HG03520 (cell line): Measurements from ENCODE around the gene HS3ST1.
"Not testable (repeated sequence)": the region's sequence is repeated elsewhere in the genome, so short reads cannot be mapped to it uniquely, and the experiment has no call there.

Experiments
- ATAC-seq: cut with Tn5 transposase; IDR thresholded peaks from one replicate; pipeline ENCODE4 v1.9.1; 2021; ENCODE audit warnings: mild to moderate bottlenecking, moderate library complexity; ENCODE audit not compliant: unreplicated experiment

HS3ST1 gene

DNA sequence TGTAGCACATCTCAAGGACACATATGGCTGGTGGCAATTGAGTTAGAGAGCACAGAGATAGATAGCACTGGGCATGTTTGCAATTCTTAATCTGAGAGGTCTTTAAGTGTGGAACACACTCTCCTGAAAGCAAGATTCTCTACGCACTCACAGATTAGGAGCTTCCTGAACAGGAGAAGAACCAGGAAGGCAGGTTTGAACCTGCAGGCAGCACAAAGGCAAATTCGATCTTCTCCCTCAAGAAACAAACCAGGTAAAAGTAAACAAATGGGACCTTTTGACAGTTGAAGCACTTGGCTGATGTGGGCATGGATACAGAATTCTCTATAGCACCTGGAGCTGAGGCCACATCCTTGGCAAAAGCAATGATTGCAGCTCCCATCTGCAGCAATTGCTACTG lies 24.3 kb downstream of the HS3ST1 start:
- ATAC-seq: no peak

DNA sequence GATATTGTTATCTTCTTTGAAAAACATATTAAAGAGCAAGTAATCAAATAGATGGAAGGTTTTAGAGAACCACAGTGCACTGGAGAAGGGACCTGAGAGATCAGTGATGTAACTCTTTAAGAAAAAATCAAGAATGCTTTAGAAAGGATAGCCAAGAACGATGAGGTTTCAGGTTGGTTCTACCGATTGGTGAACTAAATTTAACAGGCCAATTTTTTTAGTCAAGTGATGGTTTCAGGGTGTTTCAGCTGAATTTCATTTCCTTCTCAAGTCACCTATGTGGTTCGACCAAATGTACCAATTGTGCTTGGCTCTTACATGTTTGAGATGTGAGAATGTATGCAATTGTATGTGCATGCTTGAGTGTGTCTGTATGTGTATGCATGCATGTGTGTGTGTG lies 26.5 kb downstream of the HS3ST1 start:
- no peak for ATAC-seq

DNA sequence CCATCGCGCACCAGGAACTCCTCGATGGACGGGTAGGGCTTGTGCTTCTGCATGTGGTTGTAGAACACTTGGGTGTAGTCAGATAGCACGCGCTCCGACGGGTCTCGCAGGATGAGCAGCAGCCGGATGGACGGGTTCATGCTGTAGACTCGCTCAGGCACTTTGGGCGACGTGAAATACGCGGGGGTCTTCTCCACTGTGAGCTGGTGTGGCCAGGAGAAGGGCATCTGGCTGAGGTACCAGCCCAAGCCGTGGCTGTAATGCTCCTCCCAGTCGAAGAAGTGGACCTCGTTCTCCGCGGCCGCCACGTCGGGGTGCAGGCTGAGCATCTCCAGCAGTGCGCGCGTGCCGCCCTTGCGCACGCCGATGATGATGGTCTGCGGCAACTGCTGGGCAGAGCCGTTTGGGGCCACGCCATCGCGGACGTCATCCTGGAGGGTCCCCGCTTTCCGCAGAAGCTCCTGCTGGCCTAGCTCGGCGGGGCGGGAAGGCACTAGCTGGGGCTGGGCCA lies 29.2 kb downstream of the HS3ST1 start:
- ATAC-seq: no peak

DNA sequence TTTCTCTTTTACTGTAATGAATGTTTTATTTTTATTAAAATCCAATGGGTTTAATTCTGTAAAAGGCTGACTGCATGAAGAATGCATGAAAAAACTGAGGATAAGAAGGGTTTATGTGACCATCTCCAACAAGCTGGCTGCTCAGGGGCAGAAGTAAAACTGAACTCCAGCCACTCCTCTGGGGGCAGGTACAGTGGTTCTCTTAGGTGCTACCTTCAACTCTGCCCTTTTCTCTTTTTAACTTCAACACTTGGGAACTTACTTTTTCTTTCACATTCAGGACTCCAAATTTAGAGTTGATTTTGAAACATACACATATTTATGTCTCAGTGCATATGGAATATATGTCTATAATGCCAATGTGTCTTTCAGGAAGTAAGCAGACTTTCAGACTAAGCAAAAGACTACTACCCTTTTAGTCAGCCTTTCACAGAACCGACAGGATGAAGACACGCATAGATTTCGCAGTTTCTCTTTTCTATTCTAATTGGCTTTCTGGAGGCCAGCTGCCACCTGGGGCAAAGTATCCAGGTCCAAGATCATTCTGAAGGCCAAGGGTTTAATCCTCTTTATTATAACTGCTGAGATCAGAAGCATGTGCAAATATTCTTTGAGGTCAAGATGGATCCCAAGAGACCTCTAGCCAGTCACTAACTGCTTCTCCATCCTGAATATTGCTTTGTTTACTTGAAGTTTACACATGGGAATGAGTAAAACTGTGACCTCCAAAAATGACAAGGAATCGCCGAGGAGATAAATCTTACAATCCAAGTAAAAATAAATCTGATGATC lies 30.7 kb downstream of the HS3ST1 start:
- ATAC-seq: peak; percentile 48

DNA sequence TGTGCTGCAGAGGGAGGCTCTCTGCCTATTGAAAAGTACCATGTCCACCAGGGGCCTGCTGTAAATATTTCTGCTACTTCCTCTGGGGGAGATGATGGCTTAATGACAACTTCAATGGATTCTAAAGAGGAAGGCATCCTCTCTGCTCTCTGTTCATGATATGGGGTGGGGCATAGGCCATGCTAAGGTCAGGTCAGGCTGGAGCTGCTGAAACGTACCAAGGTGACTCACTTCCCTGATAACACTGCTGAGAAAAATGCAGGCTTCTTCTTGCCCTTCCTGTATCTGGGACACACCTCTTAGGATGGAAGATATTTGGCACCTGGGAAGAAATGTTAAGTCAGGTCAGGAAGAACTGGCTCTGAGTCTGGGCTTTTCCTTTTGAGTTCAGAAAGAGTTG lies 31.5 kb downstream of the HS3ST1 start:
- ATAC-seq: no peak

DNA sequence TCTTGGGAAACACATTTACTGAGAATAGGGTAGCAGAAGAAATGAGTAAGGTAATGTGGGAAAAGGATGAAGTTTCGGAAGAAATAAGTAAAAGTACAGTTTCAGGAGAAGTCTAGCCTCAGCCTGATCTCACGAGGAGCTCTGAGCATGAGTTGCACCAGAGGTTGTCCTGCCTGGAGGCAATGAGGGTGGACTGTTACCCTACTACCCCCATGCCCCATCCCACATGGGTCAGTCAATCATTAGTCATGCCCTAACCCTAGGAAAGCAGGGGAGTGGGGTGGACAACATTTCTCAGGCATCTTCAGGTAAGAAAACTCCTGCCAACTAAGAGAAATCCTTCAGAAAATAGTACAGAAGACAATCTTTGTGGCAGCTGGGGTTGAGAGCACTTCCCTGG lies 35.1 kb downstream of the HS3ST1 start:
- no peak for ATAC-seq

DNA sequence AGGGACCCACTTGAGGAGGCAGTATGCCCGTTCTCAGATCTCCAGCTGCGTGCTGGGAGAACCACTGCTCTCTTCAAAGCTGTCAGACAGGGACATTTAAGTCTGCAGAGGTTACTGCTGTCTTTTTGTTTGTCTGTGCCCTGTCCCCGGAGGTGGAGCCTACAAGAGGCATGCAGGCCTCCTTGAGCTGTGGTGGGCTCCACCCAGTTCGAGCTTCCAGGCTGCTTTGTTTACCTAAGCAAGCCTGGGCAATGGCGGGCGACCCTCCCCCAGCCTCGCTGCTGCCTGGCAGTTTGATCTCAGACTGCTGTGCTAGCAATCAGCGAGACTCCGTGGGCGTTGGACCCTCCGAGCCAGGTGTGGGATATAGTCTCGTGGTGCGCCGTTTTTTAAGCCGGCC lies 44.6 kb downstream of the HS3ST1 start:
- not testable (repeated sequence) for ATAC-seq

DNA sequence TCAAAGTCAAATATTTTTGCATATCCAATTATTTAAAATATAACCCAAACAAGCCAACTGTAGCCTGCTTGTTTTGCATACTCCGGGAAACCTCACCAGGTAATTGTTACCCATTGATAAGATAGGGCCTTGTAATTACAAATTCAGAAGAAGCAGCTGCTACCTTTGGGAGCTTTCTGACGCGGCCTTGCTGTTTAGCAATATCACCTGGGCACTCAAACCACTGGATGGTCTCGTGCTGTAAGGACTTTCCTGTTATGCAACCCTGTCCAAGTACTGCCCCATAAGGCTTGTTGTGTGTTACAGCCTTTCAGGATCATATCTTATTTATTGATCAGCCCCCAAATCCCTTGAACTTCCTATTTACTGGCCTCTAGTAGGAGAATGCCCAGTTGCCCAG lies 52.1 kb downstream of the HS3ST1 start:
- no peak for ATAC-seq

DNA sequence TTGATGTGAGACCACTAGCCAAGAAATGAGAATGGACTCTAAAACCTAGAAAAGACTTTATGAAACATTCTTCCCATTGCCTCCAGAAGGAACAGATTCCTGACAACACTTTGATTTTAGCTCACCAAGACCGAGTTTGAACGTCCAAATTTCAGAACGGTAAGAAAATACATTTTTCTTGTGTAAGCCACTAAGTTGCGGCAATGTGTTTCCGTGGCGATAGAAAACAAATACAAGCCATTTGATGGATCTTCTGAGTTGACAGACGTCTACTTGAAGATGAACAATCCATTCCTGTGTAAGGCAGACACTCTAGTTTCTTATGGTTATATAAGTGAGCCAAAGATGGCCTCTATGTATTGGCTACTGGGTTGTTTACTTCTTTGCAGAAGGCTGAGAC lies 52.5 kb downstream of the HS3ST1 start:
- ATAC-seq: no peak

DNA sequence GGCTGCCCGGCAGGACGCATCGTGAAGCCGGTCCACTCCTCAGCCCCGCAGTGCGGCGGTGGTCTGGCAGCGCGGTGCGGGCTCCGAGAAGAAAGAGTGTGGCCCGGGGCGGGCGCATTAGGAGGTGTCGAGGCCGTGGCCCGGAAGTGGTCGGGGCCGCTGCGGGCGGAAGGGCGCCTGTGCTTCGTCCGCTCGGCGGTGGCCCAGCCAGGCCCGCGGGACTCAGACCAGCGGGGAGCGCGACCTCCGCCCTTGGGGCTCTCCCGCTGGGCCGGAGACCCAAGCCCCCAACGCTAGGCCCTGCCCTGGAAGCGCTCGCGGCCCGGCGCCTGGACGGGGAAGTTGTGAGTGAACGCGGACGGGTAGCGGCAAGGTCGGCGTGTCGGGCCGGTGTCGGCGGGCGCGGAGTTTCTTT lies 60.0 kb downstream of the HS3ST1 start:
- ATAC-seq: no peak

DNA sequence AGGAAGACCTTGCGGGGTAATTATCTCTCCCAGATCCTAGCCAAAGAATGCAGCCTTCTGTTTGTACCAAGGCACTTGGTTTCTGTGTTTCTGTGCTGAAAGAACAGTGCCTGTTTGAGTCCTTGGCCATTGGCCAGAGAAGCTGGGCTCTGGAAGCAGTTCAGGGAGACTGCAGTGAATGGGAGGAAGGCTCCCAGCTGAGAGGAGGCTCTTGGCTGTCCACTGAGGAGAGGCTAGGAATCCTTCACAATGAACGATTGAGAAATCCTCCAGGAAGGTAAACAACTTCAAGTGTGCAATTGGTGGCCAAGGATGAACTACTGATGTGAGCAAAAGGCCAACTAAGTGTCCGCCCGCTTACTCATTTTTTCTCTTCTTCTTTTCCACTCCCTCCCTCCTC lies 61.3 kb downstream of the HS3ST1 start:
- no peak for ATAC-seq

DNA sequence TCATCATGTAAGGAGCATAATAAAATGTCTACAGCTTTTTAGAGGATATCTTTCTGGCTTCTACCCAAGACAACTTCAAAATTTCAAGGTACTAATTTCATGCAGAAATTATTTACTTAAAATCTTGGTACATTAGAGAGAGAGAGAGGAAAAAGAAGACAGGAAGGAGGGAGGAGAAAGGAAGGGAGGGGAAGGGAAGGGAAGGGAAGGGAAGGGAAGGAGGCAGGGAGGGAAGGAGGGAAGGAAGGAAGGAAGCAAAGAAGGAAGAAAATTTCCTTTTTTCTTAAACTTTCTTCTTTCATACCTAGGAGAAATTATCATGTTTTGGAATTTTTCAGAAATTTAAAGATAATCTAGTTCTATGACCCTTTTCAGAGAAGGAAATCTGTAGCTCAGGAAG lies 61.8 kb downstream of the HS3ST1 start:
- no peak for ATAC-seq

DNA sequence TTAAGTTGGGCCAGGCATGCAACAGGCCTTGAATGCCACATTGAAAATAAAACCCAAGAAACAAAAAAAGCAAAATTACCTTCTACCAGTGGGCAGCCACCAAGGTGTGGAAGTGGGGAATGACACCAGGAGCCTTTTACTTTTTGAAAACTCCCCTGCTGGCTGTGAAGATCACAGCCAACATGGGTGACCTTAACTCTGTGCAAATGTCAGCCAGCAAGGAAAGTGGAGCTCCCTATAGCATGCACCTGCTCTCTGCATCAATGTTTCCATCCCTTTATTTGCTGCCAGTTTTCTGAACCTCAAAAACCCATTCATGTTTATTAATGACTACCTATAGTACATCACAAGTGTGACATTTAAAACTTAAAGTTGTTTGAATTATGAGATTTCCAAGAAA lies 63.7 kb downstream of the HS3ST1 start:
- no peak for ATAC-seq

DNA sequence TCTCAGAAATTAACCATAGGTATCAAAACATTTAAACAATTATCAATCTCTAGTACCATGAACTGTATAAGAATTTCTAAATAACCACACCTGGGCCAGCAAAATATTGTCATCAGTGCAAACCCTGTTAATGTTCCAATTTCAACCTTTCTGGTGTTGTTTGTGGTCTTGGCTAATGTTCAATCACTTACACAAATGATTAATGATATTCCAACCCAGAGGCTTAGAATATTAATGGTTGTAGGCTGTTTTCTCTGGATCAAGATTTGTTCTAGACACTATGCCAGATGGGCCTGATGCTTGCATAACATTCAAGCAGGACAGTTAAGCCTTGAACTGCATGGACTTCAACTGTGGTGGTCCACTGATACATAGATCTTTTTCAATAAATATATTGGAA lies 69.1 kb downstream of the HS3ST1 start:
- no peak for ATAC-seq

DNA sequence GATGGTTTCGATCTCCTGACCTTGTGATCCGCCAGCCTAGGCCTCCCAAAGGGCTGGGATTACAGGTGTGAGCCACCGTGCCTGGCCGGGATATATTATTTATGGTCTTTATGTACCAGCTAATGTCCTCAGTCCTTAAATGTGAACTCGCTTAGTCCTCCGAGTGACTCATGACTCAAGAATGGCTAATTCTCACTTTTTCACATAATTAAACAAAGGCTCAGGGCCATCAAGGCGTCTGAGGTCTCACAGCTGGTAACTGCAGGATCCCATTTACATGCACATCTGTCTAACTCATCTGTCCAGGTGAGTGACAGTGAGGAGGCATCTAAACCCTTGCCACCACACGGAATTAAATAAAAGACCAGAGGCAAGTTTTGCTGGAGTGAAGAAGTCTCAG lies 73.5 kb downstream of the HS3ST1 start:
- no peak for ATAC-seq

DNA sequence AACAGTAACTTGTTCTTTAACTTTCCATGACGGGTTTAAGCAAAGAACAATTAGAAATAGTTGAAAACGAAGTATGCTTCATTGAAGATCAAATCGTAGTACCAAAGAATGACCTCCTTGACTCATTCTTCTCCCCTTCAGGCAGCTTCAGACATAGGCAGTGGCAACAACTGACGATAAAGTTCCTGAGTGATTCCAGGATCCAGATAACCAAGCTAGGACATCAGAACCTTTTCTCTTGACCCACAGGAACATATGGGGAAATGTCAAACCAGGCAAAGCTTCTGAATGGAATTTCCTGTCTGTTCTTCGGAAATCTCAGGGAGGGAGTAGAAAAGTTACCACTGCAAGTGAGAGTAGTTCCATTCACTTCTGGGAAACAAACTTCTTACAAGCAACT lies 74.2 kb downstream of the HS3ST1 start:
- no peak for ATAC-seq

DNA sequence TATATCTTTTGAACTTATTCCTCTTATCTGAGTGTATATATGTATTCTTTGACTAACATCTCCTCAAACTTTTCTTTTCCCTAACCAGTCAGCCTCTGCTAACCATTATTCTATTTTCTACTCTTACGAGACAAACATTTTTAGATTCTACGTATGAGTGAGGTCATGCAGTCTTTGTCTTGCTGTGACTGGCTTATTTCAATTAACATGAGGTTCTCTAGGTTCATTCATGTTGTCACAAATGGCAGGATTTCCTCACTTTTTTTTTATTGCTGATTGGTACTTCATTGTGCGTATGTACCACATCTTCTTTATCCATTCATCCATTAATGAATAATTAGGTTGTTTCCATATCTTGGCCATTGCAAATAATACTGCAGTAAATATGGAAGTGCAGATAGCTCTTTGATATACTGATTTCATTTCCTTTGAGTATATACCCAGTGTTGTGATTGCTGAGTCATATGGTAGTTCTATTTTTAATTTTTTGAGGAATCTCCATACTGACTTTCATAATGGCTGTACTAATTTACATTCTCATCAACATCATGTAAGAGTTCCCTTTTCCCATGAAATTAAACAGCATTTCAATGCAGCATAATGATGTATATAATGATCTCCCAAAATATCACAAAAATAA lies 80.1 kb downstream of the HS3ST1 start:
- ATAC-seq: no peak

DNA sequence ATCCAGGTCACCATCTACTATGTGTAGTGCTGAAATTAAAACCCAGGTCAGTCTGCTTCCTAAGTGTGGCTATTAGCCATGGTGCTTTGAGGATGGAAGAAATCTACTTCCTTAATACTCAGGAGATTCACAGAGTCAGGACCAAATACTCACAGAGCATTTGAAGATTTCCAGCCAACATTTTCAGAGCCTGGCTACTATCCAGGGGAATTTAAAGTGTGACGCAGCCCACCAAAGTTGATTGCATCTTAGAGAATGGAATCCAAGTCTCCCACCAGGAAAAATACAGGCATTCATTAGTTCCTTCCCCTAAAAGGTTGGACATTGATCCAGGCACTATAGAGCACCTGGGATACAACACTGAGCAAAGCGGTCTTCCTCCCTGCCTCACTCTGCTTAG lies 83.8 kb downstream of the HS3ST1 start:
- no peak for ATAC-seq

DNA sequence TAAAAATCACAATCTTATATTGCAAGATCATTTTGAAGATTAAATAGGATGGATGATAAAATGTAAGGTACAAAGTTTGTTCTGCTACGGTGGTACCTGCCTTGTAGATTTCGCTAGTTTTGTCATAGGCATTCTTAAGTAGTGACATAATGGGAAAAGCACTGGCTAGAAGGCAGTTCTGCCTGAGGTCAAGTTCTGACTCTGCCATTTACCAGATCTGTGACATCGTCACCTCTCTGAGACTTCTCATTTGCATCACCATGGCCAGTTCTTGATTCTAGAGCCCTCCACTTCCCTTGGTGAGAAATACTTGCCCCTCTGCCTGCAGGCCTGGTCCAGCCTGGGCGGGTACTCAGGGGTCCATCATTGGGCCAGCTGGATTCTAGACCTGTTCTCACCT lies 85.2 kb downstream of the HS3ST1 start:
- no peak for ATAC-seq
